GM18907 (cell line): ENCODE results near the gene DTYMK.
A peak's percentile ranks its signal among the peaks of the same experiment; 100 is the strongest.

Source experiments
- ATAC-seq: cut with Tn5 transposase; IDR thresholded peaks from one replicate; pipeline ENCODE4 v1.9.1; 2021; ENCODE audit warnings: mild to moderate bottlenecking, moderate library complexity; ENCODE audit not compliant: unreplicated experiment

Gene DTYMK

GRCh38 chr2:241708879-241709278 is 22.3 kb upstream of the DTYMK start:
- ATAC-seq, result no peak

DNA sequence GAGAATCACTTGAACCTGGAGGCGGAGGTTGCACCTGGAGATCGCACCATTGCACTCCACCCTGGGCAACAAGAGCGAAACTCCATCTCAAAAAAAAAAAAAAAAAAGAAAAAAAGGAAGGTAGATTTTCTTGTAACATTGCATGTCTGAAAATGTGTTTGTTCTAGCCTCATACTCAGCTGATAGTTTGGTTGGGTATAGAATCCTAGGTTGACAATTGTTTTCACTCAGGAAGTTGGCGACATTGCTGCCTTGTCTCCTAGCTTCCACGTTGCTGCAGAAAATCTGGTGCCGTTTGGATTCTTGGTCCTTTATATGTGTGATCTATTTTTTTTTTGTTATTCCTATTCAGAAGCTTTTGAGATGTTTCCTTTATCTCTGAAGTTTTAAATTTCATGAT is 19.9 kb upstream of the DTYMK start:
- no peak for ATAC-seq

DNA sequence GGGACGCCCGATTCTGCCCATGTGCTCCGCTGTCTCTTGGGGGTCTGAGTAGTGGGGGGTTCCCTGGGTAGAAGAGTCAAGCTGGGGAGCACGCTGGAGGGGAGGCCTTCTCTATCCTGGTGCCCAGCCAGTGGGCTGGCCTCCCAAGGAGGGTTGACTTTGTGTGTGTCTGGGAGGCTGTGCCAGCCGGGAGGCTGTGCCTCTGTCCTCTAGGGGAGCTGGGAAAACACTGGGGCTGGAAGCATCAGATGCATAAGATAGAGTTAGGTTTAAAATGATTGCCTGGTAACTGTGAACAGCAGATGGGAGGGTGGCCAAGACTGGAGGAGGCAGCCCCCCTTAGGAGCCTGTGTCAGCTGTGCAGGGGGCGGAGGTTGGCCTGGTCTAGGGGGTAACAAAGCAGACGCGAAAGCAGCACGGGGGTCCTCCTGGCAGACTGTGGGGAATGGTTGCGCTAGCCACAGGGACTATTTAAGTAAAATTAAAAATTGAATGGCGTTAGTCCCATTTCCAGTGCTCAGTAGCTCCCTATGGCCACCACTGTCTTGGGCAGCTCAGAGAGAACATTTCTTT is 16.5 kb upstream of the DTYMK start:
- no peak for ATAC-seq

DNA sequence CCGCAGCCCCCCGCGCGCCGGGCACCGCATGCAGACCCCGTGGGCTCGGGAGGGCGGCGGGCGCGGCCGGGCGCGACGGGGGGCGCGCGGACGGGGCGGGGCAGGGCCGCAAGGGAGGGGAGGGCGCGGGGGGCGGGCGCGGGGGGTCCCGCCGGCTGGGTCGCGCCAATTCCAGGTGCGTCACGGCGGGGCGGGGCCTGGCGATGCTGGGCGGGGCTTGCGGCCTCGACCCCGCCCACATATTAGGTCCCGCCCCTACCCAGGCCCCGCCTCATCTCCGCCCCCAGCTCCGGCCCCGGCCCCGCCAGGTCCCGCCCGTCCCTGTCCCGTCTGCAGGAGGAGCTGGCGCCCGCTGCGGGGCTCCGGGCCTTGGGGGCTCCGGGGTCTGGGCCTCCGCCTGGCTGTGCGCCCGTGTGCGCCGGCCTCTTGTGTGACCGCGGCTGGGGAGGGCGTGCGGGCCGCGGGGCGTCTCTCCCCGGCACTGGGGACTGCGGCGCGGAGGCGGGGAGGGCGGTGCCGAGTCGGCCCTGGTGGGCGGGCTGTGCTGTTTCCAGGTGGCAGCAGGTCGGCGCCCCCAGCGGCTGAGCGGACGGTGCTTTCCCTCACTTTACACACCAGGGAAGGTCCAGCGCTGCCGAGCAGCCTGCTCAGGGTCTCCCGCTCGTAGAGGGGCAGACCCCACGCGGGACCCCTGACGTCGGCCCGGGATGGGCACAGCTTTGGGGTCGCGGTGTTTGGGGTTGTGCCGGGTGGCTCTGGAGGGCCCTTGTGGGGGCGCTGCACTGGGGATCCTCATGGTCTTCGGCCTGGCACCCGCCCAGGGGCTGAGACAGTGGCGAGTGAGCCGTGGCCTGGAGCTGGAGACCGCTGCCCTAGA is 15.8 kb upstream of the DTYMK start:
- peak; percentile 77 for ATAC-seq

GRCh38 chr2:241701399-241702154 is 15.0 kb upstream of the DTYMK start, which contains the start of gene ING5:
Gene ING5, plus strand, starts transcription at chr2:241702039. Its CDS starts 27 bp downstream, at chr2:241702066.
- ATAC-seq, result peak; percentile 53

- ATAC-seq, result no peak
Observed at GRCh38 chr2:241701149-241701398, 14.5 kb upstream of the DTYMK start.

DNA sequence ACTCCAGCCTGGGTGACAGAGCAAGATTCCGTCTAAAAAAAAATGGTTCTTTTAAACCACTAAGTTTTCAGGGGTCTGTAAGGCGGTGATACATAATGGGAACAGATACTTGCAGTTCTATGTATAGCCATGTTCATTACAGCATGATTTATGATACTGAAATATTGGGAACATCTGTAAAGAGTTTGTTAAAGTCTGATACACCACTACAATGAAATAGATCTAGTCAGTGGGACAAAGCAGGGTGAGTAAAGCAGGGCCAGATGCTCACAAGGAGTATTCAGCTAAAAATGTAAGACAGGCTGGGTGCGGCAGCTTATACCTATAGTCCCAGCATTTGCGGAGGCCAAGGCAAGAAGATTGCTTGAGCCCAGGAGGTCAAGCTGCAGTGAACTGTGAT is 9.0 kb upstream of the DTYMK start:
- ATAC-seq, result no peak

GRCh38 chr2:241692448-241692847 is 5.8 kb upstream of the DTYMK start:
- ATAC-seq, result no peak

DNA sequence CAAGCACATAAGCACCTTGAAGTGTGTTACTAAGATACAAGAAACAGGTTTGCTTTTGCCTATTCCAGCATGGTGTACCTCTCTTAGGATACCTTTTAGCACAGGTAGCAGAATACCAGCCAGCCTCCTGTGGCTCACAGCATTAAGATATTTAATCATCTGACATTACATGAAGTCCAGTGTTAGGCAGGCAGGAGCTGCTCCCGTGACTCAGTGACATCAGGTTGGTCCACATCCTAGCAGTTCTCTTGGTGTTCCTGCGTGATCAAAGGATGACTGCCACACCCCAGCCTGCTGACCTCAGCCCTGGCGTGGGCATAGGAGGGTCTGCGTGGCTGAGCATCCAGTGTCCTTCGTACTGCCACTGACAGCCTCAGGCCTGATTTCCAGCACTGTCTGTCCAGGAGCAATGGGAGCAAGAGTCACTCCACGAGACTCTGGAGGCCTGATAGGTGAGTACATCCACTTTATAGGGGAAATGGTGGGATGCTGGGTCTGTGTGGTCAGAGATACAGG is 3.6 kb upstream of the DTYMK start:
- no peak for ATAC-seq

GRCh38 chr2:241689306-241689705 is 2.7 kb upstream of the DTYMK start:
- no peak for ATAC-seq

GRCh38 chr2:241686324-241686649 is 328 bp downstream of the DTYMK start:
- ATAC-seq, result peak; percentile 21

GRCh38 chr2:241680827-241681599 is 5.6 kb downstream of the DTYMK start:
- ATAC-seq, result no peak

DNA sequence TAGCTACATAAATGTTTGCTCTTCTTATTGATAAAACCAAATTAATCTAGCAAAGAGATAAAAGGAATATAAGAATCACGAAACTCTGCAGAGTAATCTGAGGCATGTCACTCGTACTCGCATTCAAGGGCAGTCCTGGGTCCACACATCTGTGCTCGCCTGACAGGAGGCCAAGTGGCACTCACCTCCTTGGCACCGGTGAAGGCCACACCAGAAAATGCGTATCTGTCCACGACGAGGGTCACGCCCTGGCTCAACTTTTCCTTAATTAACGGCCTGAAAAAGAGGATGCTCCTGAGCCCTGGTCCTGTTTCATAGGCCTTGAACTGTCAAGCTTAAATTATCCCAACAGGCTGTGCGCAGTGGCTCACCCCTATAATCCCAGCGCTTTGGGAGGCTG is 6.6 kb downstream of the DTYMK start:
- no peak for ATAC-seq

- ATAC-seq, result no peak
Observed at GRCh38 chr2:241678784-241679540, 7.7 kb downstream of the DTYMK start.

- no peak for ATAC-seq
Observed at GRCh38 chr2:241678307-241678706, 8.3 kb downstream of the DTYMK start.

GRCh38 chr2:241677392-241677791 is 9.2 kb downstream of the DTYMK start:
- no peak for ATAC-seq

- no peak for ATAC-seq
Observed at GRCh38 chr2:241676665-241677064, 9.9 kb downstream of the DTYMK start.

- ATAC-seq, result no peak
Observed at GRCh38 chr2:241675885-241676284, 10.7 kb downstream of the DTYMK start.

DNA sequence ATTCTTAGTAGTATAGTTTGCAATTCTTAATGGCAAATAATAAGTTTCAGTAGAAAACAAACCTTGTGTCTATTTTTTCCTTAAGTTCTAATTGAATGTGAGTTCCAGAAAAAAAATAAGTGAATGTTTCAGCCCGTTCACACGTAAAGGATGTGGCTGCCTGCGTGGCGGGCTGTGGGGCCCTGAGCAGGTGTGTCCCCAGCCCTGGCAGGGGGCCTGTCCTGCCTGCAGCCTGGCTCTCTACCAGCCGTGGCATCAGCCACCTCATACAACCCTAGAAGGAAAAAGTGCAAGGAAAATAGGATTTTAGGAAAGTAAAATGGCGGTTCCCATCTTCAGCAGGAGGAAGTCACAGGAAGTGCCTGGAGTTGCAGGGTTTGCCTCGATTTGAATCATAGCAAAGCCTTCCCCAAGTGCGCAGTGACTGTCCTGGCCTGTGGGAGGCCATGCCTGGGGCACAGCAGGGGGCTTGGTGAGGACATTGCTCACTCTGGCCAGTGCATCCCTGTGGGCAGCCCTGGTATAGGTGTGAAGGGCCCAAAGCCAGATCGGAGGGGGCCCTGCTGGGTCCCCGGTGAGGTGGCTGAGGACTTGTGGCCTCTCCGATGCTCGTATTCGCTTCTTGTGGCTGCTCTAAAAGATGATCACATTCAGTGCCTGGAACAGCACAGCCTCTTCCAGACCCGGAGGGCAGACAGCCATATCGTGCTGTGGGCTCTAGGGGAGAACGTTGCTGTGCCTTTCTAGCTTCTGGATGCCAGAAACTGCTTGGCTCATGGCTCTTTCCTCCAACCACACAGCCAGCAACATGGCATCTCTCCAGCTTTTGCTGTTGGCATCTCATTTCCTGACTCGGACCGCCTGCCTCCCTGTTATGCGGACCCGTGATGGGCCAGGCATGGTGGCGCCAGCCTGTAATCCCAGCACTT is 12.6 kb downstream of the DTYMK start:
- ATAC-seq, result no peak
